HG03558 (cell line): ENCODE results near the gene SON.
A peak's percentile ranks its signal among the peaks of the same experiment; 100 is the strongest.
"Not testable (repeated sequence)": the region's sequence is repeated elsewhere in the genome, so short reads cannot be mapped to it uniquely, and the experiment has no call there.

ENCODE experiments used
- ATAC-seq: cut with Tn5 transposase; IDR thresholded peaks from one replicate; pipeline ENCODE4 v1.9.1; 2021; ENCODE audit warnings: moderate number of reproducible peaks; ENCODE audit not compliant: unreplicated experiment; ENCODE audit errors: extremely low read depth

The SON gene

GRCh38 chr21:33569991-33570390 lies 27.2 kb downstream of the SON start:
- no peak for ATAC-seq

- ATAC-seq, result no peak
Observed at GRCh38 chr21:33572350-33572749, 29.5 kb downstream of the SON start.

- ATAC-seq, result not testable (repeated sequence)
Observed at GRCh38 chr21:33576741-33577141, 33.9 kb downstream of the SON start.

GRCh38 chr21:33578214-33578613 lies 35.4 kb downstream of the SON start:
- no peak for ATAC-seq

GRCh38 chr21:33578959-33579542 lies 36.2 kb downstream of the SON start:
- ATAC-seq, result no peak

GRCh38 chr21:33584455-33584854 lies 41.6 kb downstream of the SON start:
- ATAC-seq, result no peak

DNA sequence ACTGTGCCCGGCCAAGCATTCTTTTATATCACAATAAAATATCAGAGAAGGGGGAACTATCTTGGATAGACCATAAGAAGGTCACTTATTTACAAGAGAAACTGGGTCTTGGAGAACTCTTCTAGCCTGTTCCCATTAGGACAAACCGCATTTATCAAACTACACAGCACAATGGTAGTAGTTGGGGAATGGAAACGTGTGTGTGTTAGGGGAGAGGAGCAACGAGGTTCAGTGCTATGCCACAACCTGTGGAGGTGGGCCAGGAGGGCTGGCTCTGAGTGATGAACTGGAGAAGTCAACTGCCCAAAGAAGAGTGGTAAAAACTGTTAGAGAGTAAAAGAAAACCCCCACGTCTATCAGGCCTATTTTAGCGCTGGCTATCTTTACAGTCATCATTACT lies 44.1 kb downstream of the SON start:
- ATAC-seq, result no peak

GRCh38 chr21:33587792-33588484 lies 45.1 kb downstream of the SON start:
- peak; percentile 9 for ATAC-seq

DNA sequence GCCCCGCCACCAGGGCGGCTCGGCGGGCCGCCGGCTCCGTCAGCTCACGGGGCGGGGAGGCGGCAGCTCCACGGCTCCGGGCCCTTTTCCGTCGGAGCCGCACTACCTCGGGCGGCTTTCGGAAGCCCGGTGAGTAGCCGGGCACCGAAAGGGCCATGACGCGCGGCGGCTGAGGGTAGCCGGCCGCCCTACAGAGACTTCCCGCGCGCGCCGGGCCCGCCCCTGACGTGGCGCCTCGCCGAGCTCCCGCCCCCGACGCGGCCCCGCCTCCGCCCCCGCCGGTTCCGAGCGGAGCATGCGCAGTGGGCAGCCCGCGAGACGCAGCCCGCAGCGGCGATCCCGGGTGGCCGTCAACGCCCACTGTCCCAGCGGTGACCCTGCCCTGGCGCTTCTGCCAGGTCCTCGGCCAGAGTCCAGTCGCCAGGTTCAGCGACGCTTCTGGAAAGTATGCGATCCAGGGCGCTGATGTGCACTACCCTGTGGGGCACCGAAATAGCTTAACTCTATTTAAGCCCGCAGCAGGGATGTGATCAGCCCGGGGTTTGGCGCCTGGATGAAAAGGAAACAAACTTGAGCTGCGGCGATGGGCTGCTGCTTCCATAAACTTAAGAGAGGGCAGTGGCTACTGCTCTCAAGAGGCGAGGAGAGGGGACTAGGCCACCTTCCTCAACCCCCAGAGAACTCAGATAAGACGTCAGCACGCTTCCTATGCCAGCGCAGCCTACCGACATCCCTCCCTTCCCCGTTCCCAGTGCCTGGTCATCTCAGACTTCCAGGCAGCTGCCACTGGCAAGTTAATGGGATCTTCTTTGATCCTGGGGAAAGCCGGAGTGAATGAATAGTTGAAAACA lies 45.9 kb downstream of the SON start, which contains the start of gene DONSON:
DONSON (minus strand) TSS at position 200 of the 851 bp plus-strand sequence; CDS start at position 157, 43 bp downstream.
- ATAC-seq, result peak; percentile 71

DNA sequence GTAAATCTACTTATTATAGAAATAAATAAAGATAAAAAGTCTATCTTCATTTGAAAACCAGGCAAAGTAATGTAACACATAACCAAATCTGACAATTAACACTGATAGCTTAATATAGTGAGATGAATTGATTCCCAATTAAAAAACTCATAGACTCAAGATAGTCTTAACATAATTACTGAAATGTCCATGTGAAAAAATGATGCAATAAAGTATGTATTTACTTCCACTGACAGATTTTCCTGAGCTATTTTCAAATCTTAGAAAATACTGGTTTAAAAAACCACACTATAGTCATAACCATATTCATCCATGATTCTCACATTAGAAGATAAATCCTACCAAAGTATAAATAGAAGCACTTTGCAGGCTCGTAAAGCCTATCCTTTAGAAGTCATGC lies 55.2 kb downstream of the SON start:
- ATAC-seq, result no peak

DNA sequence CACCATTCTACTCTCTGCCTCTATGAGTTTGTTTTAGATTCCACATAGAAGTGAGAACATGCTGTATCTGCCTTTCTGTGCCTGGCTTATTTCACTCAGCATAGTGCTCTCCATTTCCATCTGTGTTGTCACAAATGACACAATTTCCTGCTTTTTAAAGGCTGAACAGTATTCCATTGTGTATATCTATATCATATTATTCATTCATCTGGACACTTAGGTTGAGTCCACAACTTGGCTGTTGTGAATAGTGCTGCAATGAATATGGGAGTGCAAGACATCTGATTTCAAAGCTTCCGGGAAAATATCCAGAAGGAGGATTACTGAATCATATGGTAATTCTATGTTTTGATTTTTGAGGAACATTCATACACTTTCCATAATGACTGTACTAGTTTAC lies 65.7 kb downstream of the SON start:
- no peak for ATAC-seq

GRCh38 chr21:33611006-33611744 lies 68.3 kb downstream of the SON start:
- no peak for ATAC-seq

DNA sequence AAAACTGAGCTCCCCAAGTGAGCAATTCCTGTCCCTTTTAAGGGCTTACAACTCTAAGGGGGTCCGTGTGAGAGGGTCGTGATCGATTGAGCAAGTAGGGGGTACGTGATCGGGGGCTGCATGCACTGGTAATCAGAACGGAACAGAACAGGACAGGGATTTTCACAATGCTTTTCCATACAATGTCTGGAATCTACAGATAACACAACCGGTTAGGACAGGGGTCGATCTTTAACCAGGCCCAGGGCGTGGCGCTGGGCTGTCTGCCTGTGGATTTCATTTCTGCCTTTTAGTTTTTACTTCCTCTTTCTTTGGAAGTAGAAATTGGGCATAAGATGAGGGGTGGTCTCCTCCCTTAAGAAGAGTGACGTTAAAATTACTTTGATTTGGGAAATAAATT lies 74.7 kb downstream of the SON start:
- ATAC-seq, result not testable (repeated sequence)

GRCh38 chr21:33618407-33618806 lies 75.6 kb downstream of the SON start:
- ATAC-seq, result no peak

GRCh38 chr21:33619726-33620125 lies 76.9 kb downstream of the SON start:
- ATAC-seq, result no peak

- no peak for ATAC-seq
Observed at GRCh38 chr21:33622253-33622652, 79.4 kb downstream of the SON start.

- ATAC-seq, result not testable (repeated sequence)
Observed at GRCh38 chr21:33626151-33626550, 83.3 kb downstream of the SON start.
